CD4-positive, alpha-beta T cell treated with Interleukin-12 subunit alpha and Interleukin-12 subunit beta, for 1 hour (primary cell): ENCODE data around the gene C12orf60.
"Not testable (repeated sequence)": the region's sequence is repeated elsewhere in the genome, so short reads cannot be mapped to it uniquely, and the experiment has no call there.

Experiments used
- DNase-seq: peaks from one replicate; pipeline ENCODE4 v3.0.0-alpha.2; 2020

C12orf60 gene

GRCh38 chr12:14803011-14803829 lies at the start of gene C12orf60, which contains the start of gene WBP11:
C12orf60 (plus strand) TSS chr12:14803670; CDS start chr12:14822936, 19,266 bp downstream.
WBP11 (minus strand) TSS chr12:14803478; CDS start chr12:14801383, 2,095 bp downstream.
- peak; percentile 95 for DNase-seq

- peak; percentile 26 for DNase-seq
Observed at GRCh38 chr12:14756334-14757143, 46.9 kb upstream of the C12orf60 start.

- not testable (repeated sequence) for DNase-seq
Observed at GRCh38 chr12:14759711-14760280, 43.7 kb upstream of the C12orf60 start.

GRCh38 chr12:14765398-14765797 lies 38.1 kb upstream of the C12orf60 start:
- no peak for DNase-seq

GRCh38 chr12:14766020-14766419 lies 37.5 kb upstream of the C12orf60 start:
- not testable (repeated sequence) for DNase-seq

GRCh38 chr12:14766649-14767215 lies 36.7 kb upstream of the C12orf60 start:
- no peak for DNase-seq

- no peak for DNase-seq
Observed at GRCh38 chr12:14767617-14768016, 35.9 kb upstream of the C12orf60 start.

- peak; percentile 46 for DNase-seq
Observed at GRCh38 chr12:14768823-14769405, 34.6 kb upstream of the C12orf60 start.

- DNase-seq = no peak
Observed at GRCh38 chr12:14769466-14769968, 34.0 kb upstream of the C12orf60 start.

GRCh38 chr12:14769969-14770495 lies 33.4 kb upstream of the C12orf60 start:
- peak; percentile 93 for DNase-seq

- peak; percentile 97 for DNase-seq
Observed at GRCh38 chr12:14770496-14771461, 32.7 kb upstream of the C12orf60 start.

GRCh38 chr12:14771651-14772137 lies 31.8 kb upstream of the C12orf60 start:
- DNase-seq = peak; percentile 71

- no peak for DNase-seq
Observed at GRCh38 chr12:14772946-14773345, 30.5 kb upstream of the C12orf60 start.

GRCh38 chr12:14773685-14774073 lies 29.8 kb upstream of the C12orf60 start:
- DNase-seq = no peak

GRCh38 chr12:14774074-14774905 lies 29.2 kb upstream of the C12orf60 start:
- peak; percentile 94 for DNase-seq

GRCh38 chr12:14774906-14775635 lies 28.4 kb upstream of the C12orf60 start:
- DNase-seq = peak; percentile 29

- DNase-seq = no peak
Observed at GRCh38 chr12:14775636-14775980, 27.9 kb upstream of the C12orf60 start.

- DNase-seq = peak; percentile 23
Observed at GRCh38 chr12:14776236-14776961, 27.1 kb upstream of the C12orf60 start.
